Measurements from ENCODE around the gene MAGI3.

Gene MAGI3

DNA sequence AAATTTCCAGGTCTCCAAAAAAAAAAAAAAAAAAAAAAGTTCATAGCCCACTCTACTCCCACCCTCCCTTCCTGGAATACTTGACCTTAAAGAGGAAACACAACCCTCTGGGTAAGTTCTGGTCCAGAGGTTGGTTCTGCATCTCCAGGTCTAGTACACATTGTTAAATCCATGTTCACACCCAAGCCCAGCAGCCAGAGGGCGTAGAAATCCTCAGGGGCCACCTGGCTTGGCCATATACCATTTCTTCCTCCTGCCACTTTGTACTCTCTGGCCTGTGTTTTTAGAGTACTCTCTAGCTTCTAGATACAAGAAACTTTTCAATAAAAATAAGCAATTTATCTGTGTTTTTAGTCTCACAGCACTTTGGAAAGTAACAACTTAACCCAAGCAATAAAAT lies 279.7 kb downstream of the MAGI3 start:
- Histone ChIP-seq H3K9ac (no peak overlapping the region), H3K4me1 (peaks cover 0 to 8% (median 0%) of the 10 kb centered on the region in 10 experiments; a peak in 6 of 20 replicates), H3K4me2 (no peak overlapping the region), H3K4me3 (no peak overlapping the region), H3K9me3 (replicated peaks in 1 of 11) (peaks cover 10 to 26% (median 17%) of the 10 kb centered on the region in 11 experiments; a peak in 20 of 22 replicates), H3K27ac (no peak overlapping the region), H4K20me1 (no peaks in the 10 kb centered on the region), H3K27me3 (no peaks in the 10 kb centered on the region), H3K36me3 (peaks cover 0 to 40% (median 17%) of the 10 kb centered on the region in 11 experiments; a peak in 17 of 22 replicates)
- no peak for TF ChIP-seq Cebpa-rat (IDR thresholded peaks at IDR 0.05)

DNA sequence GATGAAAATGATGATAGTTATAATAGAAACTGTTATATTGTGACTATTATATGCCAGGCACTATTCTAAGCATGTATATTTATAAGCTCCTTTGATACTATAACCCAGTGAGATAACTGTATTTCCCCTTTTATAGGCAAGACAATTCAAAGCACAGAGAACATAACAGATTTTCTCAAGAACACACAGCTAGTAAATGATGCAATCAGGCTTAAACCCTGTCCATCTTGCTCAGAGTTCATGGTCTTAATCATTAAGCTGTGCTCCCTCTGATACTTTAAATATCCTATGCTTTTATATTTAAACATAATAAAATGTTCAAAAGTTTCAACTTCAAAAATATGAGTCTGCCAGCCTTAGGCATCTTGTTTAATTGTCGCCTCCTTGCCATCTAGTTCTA lies 280.3 kb downstream of the MAGI3 start:
- Histone ChIP-seq H3K27me3 (no peaks in the 10 kb centered on the region), H3K36me3 (peaks cover 0 to 40% (median 17%) of the 10 kb centered on the region in 11 experiments; a peak in 17 of 22 replicates), H3K4me1 (peaks cover 0 to 10% (median 0%) of the 10 kb centered on the region in 10 experiments; a peak in 3 of 20 replicates), H3K27ac (no peak overlapping the region), H3K9me3 (replicated peaks in 1 of 11) (peaks cover 10 to 26% (median 17%) of the 10 kb centered on the region in 11 experiments; a peak in 20 of 22 replicates), H4K20me1 (no peaks in the 10 kb centered on the region), H3K4me3 (no peak overlapping the region), H3K9ac (no peak overlapping the region), H3K4me2 (no peak overlapping the region)
- no peak for TF ChIP-seq Cebpa-rat (IDR thresholded peaks at IDR 0.05)

DNA sequence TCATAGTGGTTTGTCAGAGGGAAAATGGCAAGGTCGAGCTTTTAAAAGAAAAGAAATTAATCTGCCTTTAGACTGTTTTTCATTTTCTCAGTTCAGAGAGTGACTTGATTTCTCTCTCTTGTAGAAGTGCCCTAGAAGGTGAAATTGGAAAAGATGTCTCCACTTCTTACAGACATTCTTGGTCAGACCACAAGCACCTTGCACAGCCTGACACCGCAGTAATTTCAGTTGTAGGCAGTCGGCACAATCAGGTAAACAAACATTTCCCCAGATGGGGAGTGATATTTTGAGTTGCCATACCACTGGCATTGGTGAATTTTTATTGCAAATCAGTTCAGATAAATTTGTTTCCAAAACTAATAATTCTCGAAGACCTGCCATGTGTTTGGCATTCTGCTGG lies 282.2 kb downstream of the MAGI3 start:
- no peak overlapping the region for H3K27ac ChIP-seq
- no peaks in the 10 kb centered on the region for H4K20me1 ChIP-seq
- peaks cover 0 to 26% (median 7%) of the 10 kb centered on the region in 11 experiments; a peak in 12 of 22 replicates for H3K36me3 ChIP-seq
- no peak overlapping the region for H3K9ac ChIP-seq
- H3K27me3 ChIP-seq, result no peaks in the 10 kb centered on the region
- H3K9me3 ChIP-seq (replicated peaks in 1 of 11), result peaks cover 0 to 9% (median 3%) of the 10 kb centered on the region in 11 experiments; a peak in 6 of 22 replicates
- no peak for TF ChIP-seq Cebpa-rat (IDR thresholded peaks at IDR 0.05)
- peaks cover 0 to 20% (median 0%) of the 10 kb centered on the region in 10 experiments; a peak in 6 of 20 replicates for H3K4me1 ChIP-seq
- H3K4me3 ChIP-seq, result no peak overlapping the region
- H3K4me2 ChIP-seq, result no peak overlapping the region

DNA sequence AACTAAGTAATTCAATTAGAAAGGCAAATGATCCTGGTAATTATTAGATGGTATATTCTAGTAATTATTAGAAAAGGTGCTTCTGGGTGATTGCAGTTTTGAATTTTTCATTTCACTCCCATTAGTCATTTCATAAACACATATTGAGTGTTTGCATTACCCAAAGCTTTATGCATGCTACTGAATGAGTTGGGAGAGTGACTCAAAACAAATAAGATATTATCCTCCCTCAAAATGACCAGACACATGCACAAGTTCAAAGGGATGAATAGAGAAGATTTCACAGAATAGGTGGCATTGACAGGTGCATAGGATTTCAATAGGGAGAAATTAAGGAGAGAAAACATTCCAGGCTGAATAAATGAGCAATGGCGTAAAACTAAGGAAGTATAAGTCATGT lies 284.3 kb downstream of the MAGI3 start:
- H3K27me3 ChIP-seq, result no peaks in the 10 kb centered on the region
- H3K27ac ChIP-seq, result no peak overlapping the region
- H4K20me1 ChIP-seq, result no peaks in the 10 kb centered on the region
- TF ChIP-seq Cebpa-rat (IDR thresholded peaks at IDR 0.05), result no peak
- no peak overlapping the region for H3K9ac ChIP-seq
- no peak overlapping the region for H3K4me3 ChIP-seq
- H3K9me3 ChIP-seq (replicated peaks in 1 of 11), result no peaks in the 10 kb centered on the region
- H3K4me2 ChIP-seq, result peak overlapping the region in 2 of 11 experiments; percentile 14; a peak in 1 of 22 replicates
- H3K4me1 ChIP-seq, result peaks cover 0 to 24% (median 0%) of the 10 kb centered on the region in 10 experiments; a peak in 6 of 20 replicates
- H3K36me3 ChIP-seq, result peaks cover 0 to 26% (median 6%) of the 10 kb centered on the region in 11 experiments; a peak in 12 of 22 replicates

DNA sequence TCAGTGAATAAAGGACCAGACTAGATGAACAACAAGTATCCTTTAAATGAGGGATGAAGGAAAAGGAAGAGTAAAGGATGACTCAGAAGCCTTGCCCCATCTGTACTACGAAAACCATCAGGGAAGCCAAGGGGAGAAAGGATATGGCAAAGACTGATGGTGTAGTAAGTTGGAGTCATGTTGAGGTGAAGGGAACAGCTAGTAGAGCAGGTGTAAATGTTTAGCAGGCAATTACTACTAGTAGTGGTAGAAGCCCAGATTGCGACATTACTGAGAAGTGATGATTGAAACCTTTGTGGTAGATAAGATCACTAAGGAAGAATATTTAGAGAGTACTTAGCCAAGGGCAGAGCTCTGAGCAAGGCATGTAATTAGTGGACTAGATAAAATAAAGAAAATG lies 285.0 kb downstream of the MAGI3 start:
- H3K4me2 ChIP-seq, result peak overlapping the region in 2 of 11 experiments; percentile 14; a peak in 2 of 22 replicates
- H3K36me3 ChIP-seq, result peaks cover 0 to 26% (median 6%) of the 10 kb centered on the region in 11 experiments; a peak in 12 of 22 replicates
- peak in 2 of 11 experiments; percentile 22 to 42; a peak in 1 of 22 replicates for TF ChIP-seq Cebpa-rat (IDR thresholded peaks at IDR 0.05)
- H3K27me3 ChIP-seq, result no peaks in the 10 kb centered on the region
- no peaks in the 10 kb centered on the region for H3K9me3 ChIP-seq (replicated peaks in 1 of 11)
- H3K4me1 ChIP-seq, result peaks cover 0 to 24% (median 0%) of the 10 kb centered on the region in 10 experiments; a peak in 6 of 20 replicates
- H3K4me3 ChIP-seq, result no peak overlapping the region
- H3K27ac ChIP-seq, result no peak overlapping the region
- no peak overlapping the region for H3K9ac ChIP-seq
- H4K20me1 ChIP-seq, result no peaks in the 10 kb centered on the region

DNA sequence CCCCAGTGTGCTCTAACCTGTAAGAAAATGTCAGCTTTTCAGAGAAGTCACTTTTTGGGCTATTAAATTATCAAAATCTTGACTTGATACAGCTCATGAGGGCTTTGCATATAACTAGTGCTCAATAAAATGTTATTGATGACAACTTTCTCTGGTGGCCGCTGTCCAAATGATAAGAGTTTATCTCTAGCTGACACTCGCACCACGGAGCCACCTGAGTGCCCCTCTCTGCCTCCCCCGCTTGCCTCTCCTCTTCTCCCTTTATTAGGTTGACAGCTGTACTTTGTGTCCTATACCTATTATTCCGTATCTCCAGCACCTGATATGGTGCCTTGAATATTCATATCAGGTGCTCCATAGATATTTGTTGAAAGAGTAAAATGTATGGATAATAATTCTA lies 286.2 kb downstream of the MAGI3 start:
- no peak for TF ChIP-seq Cebpa-rat (IDR thresholded peaks at IDR 0.05)
- H3K36me3 ChIP-seq, result peaks cover 0 to 22% (median 6%) of the 10 kb centered on the region in 11 experiments; a peak in 12 of 22 replicates
- H3K4me3 ChIP-seq, result no peak overlapping the region
- H3K27ac ChIP-seq, result no peak overlapping the region
- no peak overlapping the region for H3K4me2 ChIP-seq
- H4K20me1 ChIP-seq, result no peaks in the 10 kb centered on the region
- H3K4me1 ChIP-seq, result peaks cover 0 to 34% (median 0%) of the 10 kb centered on the region in 10 experiments; a peak in 6 of 20 replicates
- no peak overlapping the region for H3K9ac ChIP-seq
- H3K9me3 ChIP-seq (replicated peaks in 1 of 11), result no peaks in the 10 kb centered on the region
- no peaks in the 10 kb centered on the region for H3K27me3 ChIP-seq

DNA sequence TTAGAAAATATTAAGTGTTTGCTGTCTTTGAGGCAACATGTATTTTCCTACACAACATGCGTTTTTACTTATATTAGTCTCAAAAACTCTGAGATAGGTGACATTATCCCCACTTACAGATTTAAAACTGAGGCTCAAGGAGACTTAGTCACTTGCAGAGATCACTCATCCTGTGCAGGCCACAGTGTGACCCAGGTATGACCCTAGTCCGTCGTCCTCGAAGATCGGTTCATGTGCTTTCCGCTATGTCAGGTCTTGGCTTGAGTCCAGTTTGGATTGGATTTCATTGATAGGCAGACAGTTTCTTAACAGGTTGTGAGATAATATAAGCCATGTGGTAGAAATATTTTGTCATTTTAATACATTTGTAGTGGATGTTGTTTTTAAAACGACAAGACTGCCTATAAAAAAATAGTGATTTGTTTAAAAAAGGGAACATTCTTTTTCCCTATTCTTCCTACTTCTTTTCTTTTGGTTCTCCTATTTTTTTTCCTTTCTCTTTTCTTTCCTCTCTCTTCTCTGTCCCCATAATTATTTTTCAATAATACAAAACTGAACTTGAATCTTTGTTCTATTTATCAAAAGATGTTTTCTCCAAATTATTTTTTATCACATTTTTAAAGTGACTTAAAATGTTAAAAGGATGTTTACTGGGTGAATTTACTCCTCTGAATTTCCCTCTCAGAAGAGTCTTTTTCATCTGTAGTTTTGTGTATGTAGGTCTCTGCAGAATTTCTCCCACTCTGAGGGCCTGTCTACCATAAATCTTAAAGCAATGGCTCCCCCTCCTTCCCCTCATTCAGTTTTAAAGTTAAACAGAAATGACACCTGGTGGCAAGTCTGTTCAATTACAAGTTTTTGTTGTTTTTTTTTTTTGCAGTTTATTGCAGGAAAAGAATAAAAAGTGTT lies 287.2 kb downstream of the MAGI3 start:
- Histone ChIP-seq H3K4me2 (peak overlapping the region in 2 of 11 experiments; percentile 33 to 58; a peak in 4 of 22 replicates), H3K27me3 (no peaks in the 10 kb centered on the region), H3K4me3 (no peak overlapping the region), H3K36me3 (peaks cover 0 to 13% (median 6%) of the 10 kb centered on the region in 11 experiments; a peak in 11 of 22 replicates), H3K4me1 (peaks cover 0 to 43% (median 0%) of the 10 kb centered on the region in 10 experiments; a peak in 6 of 20 replicates), H3K27ac (peak overlapping the region in 1 of 11 experiments; percentile 1; a peak in 1 of 22 replicates), H3K9me3 (replicated peaks in 1 of 11) (no peaks in the 10 kb centered on the region), H3K9ac (no peak overlapping the region), H4K20me1 (no peaks in the 10 kb centered on the region)
- TF ChIP-seq Cebpa-rat (IDR thresholded peaks at IDR 0.05), result no peak

DNA sequence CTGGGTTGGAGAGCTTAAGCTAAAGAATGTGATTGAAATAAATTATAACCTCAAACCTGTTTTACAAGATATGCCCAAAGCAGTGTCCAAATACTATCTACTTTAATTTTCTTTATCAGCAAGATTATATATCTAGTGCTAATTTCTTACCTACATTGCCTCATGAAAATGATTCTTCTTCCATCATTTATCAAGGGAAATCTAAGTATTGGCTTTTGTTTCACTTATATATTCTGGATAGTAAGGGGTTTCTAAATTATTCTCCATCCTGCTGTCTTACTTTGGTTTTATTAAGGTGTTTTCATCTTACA lies 287.8 kb downstream of the MAGI3 start:
- no peak for TF ChIP-seq Cebpa-rat (IDR thresholded peaks at IDR 0.05)
- Histone ChIP-seq H4K20me1 (no peaks in the 10 kb centered on the region), H3K9ac (no peak overlapping the region), H3K4me3 (no peak overlapping the region), H3K27ac (no peak overlapping the region), H3K9me3 (replicated peaks in 1 of 11) (no peaks in the 10 kb centered on the region), H3K4me1 (peaks cover 0 to 50% (median 4%) of the 10 kb centered on the region in 10 experiments; a peak in 14 of 20 replicates), H3K4me2 (no peak overlapping the region), H3K27me3 (no peaks in the 10 kb centered on the region), H3K36me3 (peaks cover 0 to 10% (median 4%) of the 10 kb centered on the region in 11 experiments; a peak in 6 of 22 replicates)

Data from BLaER1 treated with 17β-estradiol and CSF1 and Interleukin-3, amounts not matched to agents 10 nM and 100 nM (cell line).